Measurements from ENCODE around the gene SORCS2. TPM values are rescaled to one million over a fixed set of nuclear protein-coding genes. Genes with fewer than 3 reads are reported as not detected.

Gene SORCS2
- total RNA-seq, 1 donor from 2014 or later = 5.2 TPM

DNA sequence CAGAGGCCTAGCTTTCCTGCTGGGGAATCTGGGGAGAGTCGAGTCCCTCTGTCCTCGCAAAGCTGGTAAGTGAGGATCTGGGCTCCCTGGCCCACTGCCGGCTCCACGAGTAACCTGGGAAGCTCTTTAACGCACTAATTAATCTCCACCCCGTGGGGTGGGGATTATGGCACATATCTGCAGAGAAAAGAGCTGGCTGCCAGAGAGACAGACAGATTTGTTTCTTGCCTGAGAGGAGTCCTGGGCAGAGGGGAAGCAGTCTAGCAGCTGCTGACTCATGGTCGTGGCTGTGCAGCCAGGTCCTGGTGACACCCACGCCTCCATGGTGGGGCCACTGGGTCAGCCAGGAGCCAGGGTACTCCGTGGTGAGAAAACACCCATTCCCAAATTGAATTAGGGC lies 14.0 kb downstream of the SORCS2 start:
- Histone ChIP-seq H3K27ac (no peak overlapping the region), H3K9ac (no peak overlapping the region), H2AFZ (replicated peaks) (no peak overlapping the region), H3K79me2 (ENCODE audit: low read depth) (no peaks in the 10 kb centered on the region), H3K4me3 (no peak overlapping the region), H3K36me3 (no peaks in the 10 kb centered on the region), H3K4me2 (peak overlapping the region; percentile 54), H3K27me3 (no peaks in the 10 kb centered on the region), H3F3A (ENCODE audit: low read depth) (peaks cover 24% of the 10 kb centered on the region), H3K4me1 (peaks cover 28% of the 10 kb centered on the region), H4K20me1 (ENCODE audit: low read depth) (peaks cover 34% of the 10 kb centered on the region), H3K9me3 (ENCODE audit: low read depth) (no peaks in the 10 kb centered on the region)
- H3K4me3 Mint-ChIP-seq = peak overlapping the region; percentile 48
- peaks cover 9% of the 10 kb centered on the region for H3K27me3 Mint-ChIP-seq (ENCODE audit: insufficient read depth, low read depth)
- DNase-seq (ENCODE audit: low spot score) = peak; percentile 60
- H3K9me3 Mint-ChIP-seq = no peaks in the 10 kb centered on the region
- TF ChIP-seq EZH2phosphoT487 (IDR thresholded peaks at IDR 0.05) (no peak), EZH2 (IDR thresholded peaks at IDR 0.05) (no peak)
- TF ChIP-seq, protein P1, sequence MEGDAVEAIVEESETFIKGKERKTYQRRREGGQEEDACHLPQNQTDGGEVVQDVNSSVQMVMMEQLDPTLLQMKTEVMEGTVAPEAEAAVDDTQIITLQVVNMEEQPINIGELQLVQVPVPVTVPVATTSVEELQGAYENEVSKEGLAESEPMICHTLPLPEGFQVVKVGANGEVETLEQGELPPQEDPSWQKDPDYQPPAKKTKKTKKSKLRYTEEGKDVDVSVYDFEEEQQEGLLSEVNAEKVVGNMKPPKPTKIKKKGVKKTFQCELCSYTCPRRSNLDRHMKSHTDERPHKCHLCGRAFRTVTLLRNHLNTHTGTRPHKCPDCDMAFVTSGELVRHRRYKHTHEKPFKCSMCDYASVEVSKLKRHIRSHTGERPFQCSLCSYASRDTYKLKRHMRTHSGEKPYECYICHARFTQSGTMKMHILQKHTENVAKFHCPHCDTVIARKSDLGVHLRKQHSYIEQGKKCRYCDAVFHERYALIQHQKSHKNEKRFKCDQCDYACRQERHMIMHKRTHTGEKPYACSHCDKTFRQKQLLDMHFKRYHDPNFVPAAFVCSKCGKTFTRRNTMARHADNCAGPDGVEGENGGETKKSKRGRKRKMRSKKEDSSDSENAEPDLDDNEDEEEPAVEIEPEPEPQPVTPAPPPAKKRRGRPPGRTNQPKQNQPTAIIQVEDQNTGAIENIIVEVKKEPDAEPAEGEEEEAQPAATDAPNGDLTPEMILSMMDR (IDR thresholded peaks at IDR 0.05) = no peak
- H3K27ac Mint-ChIP-seq = peak overlapping the region; percentile 76
- no peaks in the 10 kb centered on the region for H3K36me3 Mint-ChIP-seq
- peaks cover 50% of the 10 kb centered on the region for H3K4me1 Mint-ChIP-seq

- peaks cover 9% of the 10 kb centered on the region for H3K27me3 Mint-ChIP-seq (ENCODE audit: insufficient read depth, low read depth)
- no peaks in the 10 kb centered on the region for H3K36me3 Mint-ChIP-seq
- peak overlapping the region; percentile 48 for H3K4me3 Mint-ChIP-seq
- Histone ChIP-seq H3K4me2 (peak overlapping the region; percentile 54), H3K9ac (no peak overlapping the region), H3K4me1 (peaks cover 28% of the 10 kb centered on the region), H3K4me3 (no peak overlapping the region), H3K27me3 (no peaks in the 10 kb centered on the region), H3K79me2 (ENCODE audit: low read depth) (no peaks in the 10 kb centered on the region), H4K20me1 (ENCODE audit: low read depth) (peaks cover 28% of the 10 kb centered on the region), H3K9me3 (ENCODE audit: low read depth) (no peaks in the 10 kb centered on the region), H2AFZ (replicated peaks) (no peak overlapping the region), H3F3A (ENCODE audit: low read depth) (peaks cover 24% of the 10 kb centered on the region), H3K36me3 (no peaks in the 10 kb centered on the region), H3K27ac (no peak overlapping the region)
- H3K9me3 Mint-ChIP-seq = no peaks in the 10 kb centered on the region
- peaks cover 45% of the 10 kb centered on the region for H3K4me1 Mint-ChIP-seq
- H3K27ac Mint-ChIP-seq = peak overlapping the region; percentile 76
- TF ChIP-seq EZH2 (IDR thresholded peaks at IDR 0.05) (no peak), EZH2phosphoT487 (IDR thresholded peaks at IDR 0.05) (no peak)
- TF ChIP-seq, protein P1 (IDR thresholded peaks at IDR 0.05) = no peak
- peak; percentile 69 for DNase-seq (ENCODE audit: low spot score)
These were observed 14.7 kb downstream of the SORCS2 start for GRCh38 chr4:7206911-7207567.

DNA sequence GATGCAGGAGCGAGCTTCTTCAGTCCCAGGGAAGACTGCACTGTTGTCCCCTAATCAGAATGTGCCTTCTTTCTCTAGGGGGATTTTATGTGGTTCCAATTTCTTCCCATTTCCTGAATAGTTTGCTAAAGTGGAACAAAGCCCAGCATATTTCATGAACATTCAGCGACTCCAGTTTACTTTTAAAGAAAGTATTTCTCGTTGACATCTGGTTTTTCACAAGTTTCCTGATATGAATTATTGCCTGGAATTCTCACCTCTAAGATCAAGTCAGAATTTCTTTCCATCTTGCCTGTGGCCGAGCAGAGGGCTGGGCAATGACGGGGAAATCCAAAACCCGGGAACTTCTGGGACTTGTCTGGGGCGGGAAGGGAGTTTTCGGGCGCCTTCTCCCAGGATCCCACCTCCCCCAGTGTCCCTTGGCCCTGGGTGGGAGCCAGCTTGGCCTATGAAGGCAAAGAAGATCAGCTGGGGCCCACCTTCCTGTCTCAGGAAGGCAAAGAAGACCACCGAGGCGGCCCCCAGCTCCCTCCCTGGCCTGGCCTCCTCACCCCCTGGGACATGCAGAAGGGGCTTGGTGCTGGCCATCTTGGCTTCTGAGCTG lies 15.4 kb downstream of the SORCS2 start:
- Histone ChIP-seq H3K4me3 (no peak overlapping the region), H3F3A (ENCODE audit: low read depth) (peaks cover 24% of the 10 kb centered on the region), H4K20me1 (ENCODE audit: low read depth) (peaks cover 27% of the 10 kb centered on the region), H2AFZ (replicated peaks) (no peak overlapping the region), H3K4me1 (peaks cover 28% of the 10 kb centered on the region), H3K9ac (no peak overlapping the region), H3K27me3 (no peaks in the 10 kb centered on the region), H3K27ac (no peak overlapping the region), H3K4me2 (peak overlapping the region; percentile 54), H3K36me3 (no peaks in the 10 kb centered on the region), H3K79me2 (ENCODE audit: low read depth) (no peaks in the 10 kb centered on the region), H3K9me3 (ENCODE audit: low read depth) (no peaks in the 10 kb centered on the region)
- Mint-ChIP-seq H3K4me3 (peak overlapping the region; percentile 36), H3K27me3 (ENCODE audit: insufficient read depth, low read depth) (peaks cover 9% of the 10 kb centered on the region), H3K9me3 (no peaks in the 10 kb centered on the region), H3K4me1 (peaks cover 39% of the 10 kb centered on the region), H3K36me3 (no peaks in the 10 kb centered on the region), H3K27ac (peak overlapping the region; percentile 70)
- DNase-seq (ENCODE audit: low spot score) = no peak
- TF ChIP-seq EZH2 (IDR thresholded peaks at IDR 0.05) (no peak), EZH2phosphoT487 (IDR thresholded peaks at IDR 0.05) (no peak)
- TF ChIP-seq, protein P1 (IDR thresholded peaks at IDR 0.05) = no peak

All from neural progenitor cell (in vitro differentiated cells).